ENCODE results near the gene STAB2. TPM values are rescaled to one million over a fixed set of nuclear protein-coding genes. Genes with fewer than 3 reads are reported as not detected.

Gene STAB2
- total RNA-seq, 1 donor from 2014 or later, result not detected

GRCh38 chr12:103667125-103667524 is 80.1 kb downstream of the STAB2 start:
- no peak for TF ChIP-seq CTCF (IDR thresholded peaks at IDR 0.05)
- H3K9me3 Mint-ChIP-seq (ENCODE audit: unreplicated experiment), result no peaks in the 10 kb centered on the region
- H3K4me3 Mint-ChIP-seq (ENCODE audit: unreplicated experiment), result no peak overlapping the region
- H3K4me1 Mint-ChIP-seq (ENCODE audit: unreplicated experiment), result no peaks in the 10 kb centered on the region
- DNase-seq (ENCODE audit: extremely low spot score, unreplicated experiment), result no peak
- H3K27me3 Mint-ChIP-seq (ENCODE audit: unreplicated experiment), result peaks cover 17% of the 10 kb centered on the region
- no peaks in the 10 kb centered on the region for H3K36me3 Mint-ChIP-seq (ENCODE audit: unreplicated experiment)
- no peak overlapping the region for H3K27ac Mint-ChIP-seq (ENCODE audit: unreplicated experiment)

- Mint-ChIP-seq H3K27ac (ENCODE audit: unreplicated experiment) (no peak overlapping the region), H3K36me3 (ENCODE audit: unreplicated experiment) (no peaks in the 10 kb centered on the region), H3K4me1 (ENCODE audit: unreplicated experiment) (no peaks in the 10 kb centered on the region), H3K27me3 (ENCODE audit: unreplicated experiment) (peaks cover 15% of the 10 kb centered on the region), H3K4me3 (ENCODE audit: unreplicated experiment) (no peak overlapping the region), H3K9me3 (ENCODE audit: unreplicated experiment) (no peaks in the 10 kb centered on the region)
- no peak for TF ChIP-seq CTCF (IDR thresholded peaks at IDR 0.05)
- DNase-seq (ENCODE audit: extremely low spot score, unreplicated experiment), result no peak
These were observed 81.4 kb downstream of the STAB2 start for GRCh38 chr12:103668520-103668919.

- no peak for TF ChIP-seq CTCF (IDR thresholded peaks at IDR 0.05)
- Mint-ChIP-seq H3K4me3 (ENCODE audit: unreplicated experiment) (no peak overlapping the region), H3K36me3 (ENCODE audit: unreplicated experiment) (no peaks in the 10 kb centered on the region), H3K9me3 (ENCODE audit: unreplicated experiment) (no peaks in the 10 kb centered on the region), H3K27ac (ENCODE audit: unreplicated experiment) (no peak overlapping the region), H3K4me1 (ENCODE audit: unreplicated experiment) (no peaks in the 10 kb centered on the region), H3K27me3 (ENCODE audit: unreplicated experiment) (peaks cover 7% of the 10 kb centered on the region)
- no peak for DNase-seq (ENCODE audit: extremely low spot score, unreplicated experiment)
These were observed 84.3 kb downstream of the STAB2 start for GRCh38 chr12:103671367-103671766.

GRCh38 chr12:103672401-103673119 is 85.5 kb downstream of the STAB2 start:
- Mint-ChIP-seq H3K27ac (ENCODE audit: unreplicated experiment) (no peak overlapping the region), H3K27me3 (ENCODE audit: unreplicated experiment) (peaks cover 12% of the 10 kb centered on the region)
- no peak for DNase-seq (ENCODE audit: extremely low spot score, unreplicated experiment)

GRCh38 chr12:103673487-103673886 is 86.4 kb downstream of the STAB2 start:
- no peak for TF ChIP-seq CTCF (IDR thresholded peaks at IDR 0.05)
- Mint-ChIP-seq H3K4me1 (ENCODE audit: unreplicated experiment) (no peaks in the 10 kb centered on the region), H3K4me3 (ENCODE audit: unreplicated experiment) (no peak overlapping the region), H3K27ac (ENCODE audit: unreplicated experiment) (no peak overlapping the region), H3K36me3 (ENCODE audit: unreplicated experiment) (no peaks in the 10 kb centered on the region), H3K27me3 (ENCODE audit: unreplicated experiment) (peaks cover 9% of the 10 kb centered on the region), H3K9me3 (ENCODE audit: unreplicated experiment) (no peaks in the 10 kb centered on the region)
- no peak for DNase-seq (ENCODE audit: extremely low spot score, unreplicated experiment)

More at GRCh38 chr12:103672401-103673119, 85.5 kb downstream of the STAB2 start:
- no peak overlapping the region for H3K4me3 Mint-ChIP-seq (ENCODE audit: unreplicated experiment)
- H3K36me3 Mint-ChIP-seq (ENCODE audit: unreplicated experiment), result no peaks in the 10 kb centered on the region
- H3K9me3 Mint-ChIP-seq (ENCODE audit: unreplicated experiment), result no peaks in the 10 kb centered on the region
- TF ChIP-seq CTCF (IDR thresholded peaks at IDR 0.05), result no peak
- no peaks in the 10 kb centered on the region for H3K4me1 Mint-ChIP-seq (ENCODE audit: unreplicated experiment)
